ENCODE measurements around the gene CAPG.

The CAPG gene

DNA sequence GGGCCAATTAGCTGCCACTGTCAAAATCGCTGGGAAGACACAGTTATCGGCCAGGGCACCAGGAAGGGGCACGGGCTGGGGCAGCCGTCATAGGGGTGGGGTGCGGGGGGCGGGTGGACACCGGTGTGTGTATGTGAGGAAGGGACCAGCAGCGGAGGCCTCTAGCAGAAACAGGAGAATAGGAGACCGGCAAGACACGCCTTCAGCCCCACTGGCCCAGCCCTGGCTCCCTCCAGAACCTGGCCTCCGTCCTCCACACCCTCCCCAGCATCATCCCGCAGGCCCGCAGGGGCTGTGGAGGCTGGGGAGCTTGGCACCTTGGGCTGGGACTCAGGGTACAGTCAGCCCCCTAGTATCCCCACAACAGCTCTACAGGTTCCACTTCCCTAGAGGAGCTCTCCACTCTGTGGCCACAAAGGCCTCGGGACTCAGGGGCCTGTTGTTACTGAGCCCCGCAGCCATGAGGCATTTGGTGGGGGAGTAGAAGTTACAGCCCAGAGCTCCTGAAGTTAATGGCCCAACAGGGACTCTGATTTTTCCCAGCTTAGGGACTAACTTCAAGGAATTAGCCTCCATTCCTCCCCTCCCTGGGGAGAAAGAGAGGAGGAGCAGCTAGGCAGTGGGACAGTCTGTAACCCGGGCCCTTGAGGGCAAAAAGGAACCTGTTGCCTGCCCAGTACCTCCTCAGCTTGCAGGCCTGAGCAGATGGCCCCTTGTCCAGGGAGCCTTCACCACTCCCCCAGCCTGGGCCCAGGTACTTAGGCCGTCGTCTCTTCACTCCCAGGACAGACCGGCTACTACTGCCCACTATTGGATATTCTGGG lies 28.2 kb upstream of the CAPG start:
- DNase-seq = no peak

DNA sequence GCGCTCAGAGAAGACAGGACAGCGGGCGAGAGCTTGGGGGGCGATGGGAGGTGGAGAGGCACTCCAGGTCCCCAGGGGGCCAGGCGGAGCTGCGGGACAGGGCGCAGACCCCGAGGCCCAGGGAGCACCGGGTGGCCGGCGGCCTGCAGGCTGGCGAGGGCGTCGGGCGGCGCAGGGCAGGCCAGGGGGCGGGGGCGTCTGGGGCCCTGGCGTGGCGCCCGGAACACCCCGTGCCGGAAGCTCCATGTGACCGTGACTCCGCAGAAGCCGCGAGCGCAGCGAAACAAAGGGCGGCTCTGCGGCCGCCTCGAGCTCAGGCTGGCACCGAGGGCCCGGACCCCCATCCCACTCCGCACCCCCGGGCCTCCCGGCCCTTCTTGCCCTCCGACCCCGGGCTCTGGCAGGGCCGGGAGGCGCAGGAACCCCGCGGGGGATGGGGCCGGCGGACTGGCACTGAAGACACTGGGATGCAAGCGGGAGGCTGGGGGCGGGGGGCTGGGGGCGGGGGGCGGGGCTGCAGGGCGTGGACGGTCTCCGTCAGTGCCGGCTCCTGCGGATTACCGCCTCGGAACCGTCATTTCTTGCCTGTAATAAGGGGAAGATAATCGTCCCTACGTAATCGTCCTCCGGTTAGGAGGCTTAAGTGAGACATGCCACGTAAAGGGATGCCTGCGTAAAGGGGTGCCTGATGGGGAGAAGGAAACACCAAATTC lies 27.5 kb upstream of the CAPG start:
- no peak for DNase-seq

DNA sequence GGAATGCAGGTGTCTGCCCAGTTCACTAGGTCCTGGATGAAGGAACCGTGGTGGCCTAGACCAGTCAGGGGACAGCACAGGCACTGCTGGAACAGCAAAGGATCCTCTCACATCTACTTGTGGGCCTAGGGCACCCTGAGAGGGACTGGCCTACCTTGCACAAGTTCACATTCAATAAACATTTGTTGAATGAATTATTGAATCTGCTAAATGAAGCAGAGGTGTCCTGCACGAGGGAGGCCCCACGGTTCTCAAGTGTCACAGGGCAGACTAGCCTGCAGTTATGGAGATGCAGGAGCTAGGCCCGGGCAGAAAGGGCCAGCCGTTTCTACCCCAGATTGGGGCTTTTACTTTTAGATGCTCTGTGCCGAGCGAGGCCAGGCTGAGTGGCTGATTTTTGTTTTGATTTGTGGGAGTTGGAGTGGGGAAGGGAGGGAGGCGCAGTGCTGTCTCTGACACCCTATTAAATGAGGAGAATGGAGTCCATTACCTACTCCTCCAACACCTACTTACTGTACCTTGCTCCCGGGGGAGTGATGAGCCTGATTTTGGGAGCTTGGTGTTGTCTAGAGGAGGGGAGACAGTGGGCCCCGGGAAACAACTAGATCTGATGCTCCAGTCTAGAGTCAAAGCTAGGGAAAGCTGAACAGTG lies 26.8 kb upstream of the CAPG start:
- no peak for DNase-seq

DNA sequence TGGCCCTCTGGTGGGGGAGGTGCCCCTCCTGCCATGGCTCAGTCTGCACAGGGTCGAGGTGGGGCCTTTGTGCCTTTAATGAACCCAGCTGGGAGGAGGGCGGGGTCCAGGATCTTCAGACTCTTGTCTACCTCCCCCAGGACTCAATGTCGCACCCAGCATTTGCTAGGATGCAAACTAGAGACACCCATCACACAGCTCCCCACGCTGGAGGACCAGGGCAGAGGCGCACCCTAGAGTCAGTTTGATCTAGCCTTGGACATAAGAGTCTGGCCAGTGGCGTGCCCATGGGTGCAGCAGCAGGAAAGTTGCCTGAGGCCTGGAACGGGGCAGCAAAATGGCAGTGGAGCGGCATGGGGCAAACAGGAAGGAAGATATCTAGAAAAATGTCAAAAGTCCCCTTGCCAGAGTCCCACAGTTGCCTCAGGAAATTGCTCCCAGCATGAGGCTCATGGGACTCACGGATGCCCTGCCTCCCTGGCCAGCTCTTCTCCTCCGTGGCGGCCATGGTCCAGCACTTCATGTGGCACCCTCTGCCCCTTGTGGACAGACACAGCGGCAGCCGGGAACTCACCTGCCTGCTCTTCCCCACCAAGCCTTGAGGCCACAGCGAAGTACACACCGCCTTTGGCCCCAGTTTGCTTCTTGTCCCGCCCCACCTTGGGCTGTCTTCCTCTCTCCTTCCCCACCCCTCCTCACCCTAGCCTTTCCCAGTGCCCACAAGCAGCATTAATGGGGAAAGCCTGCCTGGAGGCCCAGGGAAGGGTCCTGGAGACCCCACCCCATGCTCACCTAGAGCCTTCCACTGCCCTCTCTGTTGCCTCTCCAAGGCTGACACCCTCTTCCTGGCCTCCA lies 26.0 kb upstream of the CAPG start:
- DNase-seq = no peak

DNA sequence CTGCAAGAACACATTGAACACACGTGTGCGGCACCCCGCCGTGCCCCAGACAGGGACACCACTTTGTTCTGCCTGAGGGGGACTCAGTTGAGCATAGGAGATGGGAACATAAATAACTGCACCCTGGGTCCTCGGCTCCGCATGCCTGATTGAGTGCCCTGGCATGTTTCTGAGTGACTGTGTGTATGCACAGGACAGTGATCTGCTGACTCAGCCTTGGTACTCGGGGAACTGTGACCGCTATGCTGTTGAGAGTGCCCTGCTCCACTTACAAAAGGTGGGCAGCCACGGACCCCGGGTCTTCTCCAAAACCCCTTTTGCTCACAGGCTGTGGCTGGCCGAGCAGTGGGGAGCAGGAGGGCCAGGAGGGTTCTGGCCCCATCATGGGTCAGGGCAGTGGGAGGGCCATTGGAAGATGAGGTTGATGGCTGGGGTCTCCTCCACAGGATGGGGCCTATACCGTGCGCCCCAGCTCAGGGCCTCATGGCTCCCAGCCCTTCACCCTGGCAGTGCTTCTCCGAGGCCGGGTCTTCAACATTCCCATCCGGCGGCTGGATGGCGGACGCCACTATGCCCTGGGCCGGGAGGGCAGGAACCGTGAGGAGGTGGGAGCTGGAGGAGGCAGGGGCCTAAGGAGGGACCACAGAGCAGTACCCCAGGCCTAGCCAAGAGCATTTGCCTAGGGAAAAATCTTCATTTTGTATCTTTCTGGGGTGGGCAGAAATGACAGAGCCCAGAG lies 25.2 kb upstream of the CAPG start:
- no peak for DNase-seq

DNA sequence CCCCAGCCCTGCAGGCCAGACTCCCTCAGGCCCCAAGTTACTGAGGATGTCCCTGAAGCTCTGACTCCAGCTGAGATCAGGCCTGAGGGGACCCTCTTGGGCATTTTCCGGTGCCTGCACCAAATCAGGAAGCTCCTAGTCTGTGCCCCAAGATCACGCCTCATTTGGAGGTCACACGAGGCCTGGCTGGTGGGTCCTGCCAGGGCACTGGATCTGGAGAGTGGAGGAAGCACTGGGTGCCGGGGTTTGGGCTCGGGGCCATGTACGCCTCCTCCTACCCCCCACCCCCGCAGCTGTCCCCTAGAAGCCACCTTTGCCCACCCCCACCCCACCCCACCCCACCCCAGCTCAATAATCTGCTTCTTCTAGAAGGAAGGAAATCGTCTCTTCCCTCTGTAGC lies 24.5 kb upstream of the CAPG start:
- no peak for DNase-seq

DNA sequence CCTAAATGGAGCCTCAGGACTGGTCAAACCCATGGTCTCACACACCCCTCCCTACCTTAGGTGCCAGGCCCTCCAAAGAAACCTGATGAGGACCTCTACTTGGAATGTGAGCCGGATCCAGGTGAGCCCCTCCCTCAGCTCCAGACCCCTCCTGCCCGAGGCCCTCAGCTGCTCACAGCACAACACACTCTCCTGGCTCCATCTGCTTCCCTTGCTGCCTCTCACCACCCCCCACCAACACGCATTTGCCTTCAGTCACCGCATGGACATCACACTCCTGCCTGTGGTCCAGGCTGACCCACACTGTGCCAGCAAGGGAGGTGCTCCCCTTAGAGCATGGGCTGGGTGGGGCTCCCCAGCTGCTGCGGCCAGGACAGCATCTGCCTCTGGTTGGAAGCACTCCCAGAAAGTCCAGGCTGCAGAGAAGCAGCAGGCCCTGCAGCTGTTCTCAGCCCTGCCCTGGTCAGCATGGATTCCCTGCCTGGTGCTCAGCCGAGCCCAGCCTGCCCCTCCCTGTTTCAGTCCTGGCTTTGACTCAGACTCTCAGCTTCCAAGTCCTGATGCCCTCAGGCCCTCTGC lies 23.4 kb upstream of the CAPG start:
- no peak for DNase-seq

DNA sequence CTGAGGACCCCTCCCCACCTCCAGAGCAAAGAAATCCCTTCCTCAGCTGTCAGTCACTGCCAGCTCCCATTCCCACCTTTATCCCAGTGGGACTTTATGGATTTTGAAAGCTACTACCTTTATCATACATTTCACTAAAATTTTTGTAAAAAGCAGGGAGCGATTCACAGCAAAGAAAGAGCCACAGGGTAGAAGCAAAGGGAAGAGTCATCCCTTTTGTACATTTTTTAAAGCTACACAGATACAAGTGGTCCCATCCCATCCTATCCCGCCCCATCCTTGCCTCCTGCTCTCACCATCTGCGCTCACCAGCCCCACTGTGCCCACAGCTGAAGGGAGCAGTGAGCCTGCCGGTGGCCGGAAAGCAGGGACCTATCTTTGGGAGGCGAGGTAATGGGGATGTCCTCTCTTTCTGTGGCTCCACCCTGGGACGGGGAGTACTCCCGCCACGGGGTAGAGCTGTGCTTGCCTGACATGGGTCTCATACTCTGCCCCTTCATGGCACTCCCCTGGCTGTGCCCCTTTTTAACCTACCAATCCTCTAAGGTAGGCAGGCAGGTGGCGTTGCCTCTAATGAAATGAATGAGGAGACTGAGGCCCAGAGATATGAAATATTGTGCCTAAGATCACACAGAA lies 21.5 kb upstream of the CAPG start:
- no peak for DNase-seq

DNA sequence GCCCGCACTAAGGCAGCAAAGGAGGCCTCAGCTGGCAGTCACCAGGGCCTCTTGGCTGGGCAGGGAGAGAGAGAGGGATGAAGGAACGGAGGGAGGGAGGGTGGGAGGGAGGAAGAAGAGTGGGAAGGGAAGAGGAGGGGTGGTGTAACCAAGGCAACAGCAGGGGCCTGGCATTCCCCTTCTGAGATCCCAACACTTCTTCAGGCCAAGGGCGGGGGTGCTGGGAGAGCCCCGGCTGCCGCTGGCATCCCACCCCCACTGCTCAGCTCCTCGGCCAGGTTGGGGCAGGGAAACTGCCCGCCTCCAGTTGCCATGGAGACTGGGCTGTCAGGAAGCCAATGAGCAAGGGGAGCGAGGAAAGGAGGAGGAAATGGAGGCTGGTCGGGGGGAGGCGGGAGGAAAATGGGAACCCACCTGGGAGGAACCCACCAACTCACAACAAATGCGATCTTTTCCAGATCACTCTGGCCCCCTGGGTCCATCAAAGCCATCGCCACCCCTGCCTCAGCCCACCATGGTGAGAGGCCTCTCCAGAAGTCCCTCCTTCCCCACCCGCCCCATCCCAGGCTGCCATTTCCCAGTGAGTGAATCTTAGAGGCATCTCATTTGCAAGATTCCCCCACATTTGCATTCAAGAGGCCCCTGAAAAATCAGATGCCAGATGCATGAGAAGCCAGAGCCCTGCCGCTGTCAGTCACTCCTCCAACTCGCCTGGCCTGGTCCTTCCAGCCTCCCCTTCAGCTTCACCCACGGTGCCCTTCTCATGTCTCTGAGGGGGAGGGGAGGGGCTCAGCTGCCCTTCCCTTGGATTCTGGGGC lies 20.8 kb upstream of the CAPG start:
- no peak for DNase-seq

DNA sequence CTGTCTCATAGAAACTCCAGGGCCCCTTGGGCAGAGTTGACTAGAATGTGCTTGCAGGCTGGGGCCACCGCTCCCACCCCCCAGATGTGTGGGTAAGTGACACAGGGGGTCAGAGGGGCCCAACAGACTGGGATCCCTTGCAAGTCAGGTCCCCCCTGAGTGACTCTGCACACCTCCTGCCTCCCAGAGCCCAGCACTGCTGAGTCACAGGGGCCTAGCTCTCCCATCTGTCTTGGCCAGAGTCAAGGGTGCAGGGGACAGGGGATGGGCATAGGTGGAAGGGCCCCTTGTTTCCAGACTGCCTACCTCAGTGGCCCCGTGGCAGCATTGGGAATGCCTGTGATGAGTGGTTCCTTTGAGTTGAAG lies 19.7 kb upstream of the CAPG start:
- DNase-seq = no peak

DNA sequence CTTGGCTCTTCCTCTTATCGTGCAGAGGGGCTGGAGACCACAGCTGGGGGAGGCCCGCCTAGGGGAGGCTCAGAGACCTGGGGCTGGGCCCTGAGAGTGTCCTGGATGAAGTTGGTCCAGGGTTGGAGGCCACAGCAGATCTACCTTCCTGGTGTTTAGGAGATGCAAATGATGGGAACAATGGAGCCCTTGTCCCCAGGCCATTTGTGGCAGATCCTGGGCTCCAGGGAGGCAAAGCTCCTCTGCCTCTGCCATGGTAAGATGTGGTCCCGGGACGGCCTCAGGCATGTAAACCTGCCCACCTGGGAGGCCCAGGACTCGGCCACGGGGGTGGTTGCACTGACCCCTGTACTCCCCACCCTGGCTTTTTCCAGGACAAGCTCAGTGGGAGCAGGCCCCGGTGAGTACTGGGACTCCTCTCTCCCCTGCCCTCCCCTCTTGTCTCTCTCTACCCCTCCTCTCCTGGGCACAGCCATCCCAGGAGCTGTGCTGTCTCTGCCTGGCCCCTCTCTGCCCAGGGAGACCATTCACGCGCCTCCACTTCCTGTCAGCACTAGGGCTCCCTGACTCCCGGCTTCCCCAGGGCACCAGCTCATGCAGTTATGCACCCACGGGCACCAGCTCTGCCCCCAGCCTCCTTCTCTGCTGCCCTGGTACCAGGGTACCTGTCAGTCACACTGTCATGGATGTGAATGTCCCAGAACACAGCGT lies 19.2 kb upstream of the CAPG start:
- no peak for DNase-seq

DNA sequence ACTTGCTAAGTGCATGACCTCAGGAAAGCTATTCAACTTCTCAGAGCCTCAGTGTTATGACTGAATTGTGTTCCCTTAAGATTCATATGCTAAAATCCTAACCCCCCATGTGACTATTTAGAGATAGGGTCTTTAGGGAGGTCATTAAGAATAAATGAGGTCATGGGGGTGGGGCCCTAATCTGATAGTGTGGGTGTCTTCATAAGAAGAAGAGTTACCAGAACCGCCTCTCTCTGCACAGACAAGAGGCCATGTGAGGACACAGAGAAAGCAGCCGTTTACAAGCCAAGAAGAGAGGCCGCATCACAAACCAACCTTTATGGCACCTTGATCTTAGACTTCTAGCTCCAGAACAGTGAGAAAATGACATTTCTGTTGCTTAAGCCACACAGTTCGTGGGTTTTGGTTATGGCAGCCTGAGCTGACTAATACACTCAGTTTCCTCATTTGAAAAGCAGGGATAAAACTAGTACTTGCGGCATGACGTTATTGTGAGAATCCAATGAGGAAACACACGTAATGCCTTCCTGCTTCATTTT lies 18.2 kb upstream of the CAPG start:
- DNase-seq = no peak

DNA sequence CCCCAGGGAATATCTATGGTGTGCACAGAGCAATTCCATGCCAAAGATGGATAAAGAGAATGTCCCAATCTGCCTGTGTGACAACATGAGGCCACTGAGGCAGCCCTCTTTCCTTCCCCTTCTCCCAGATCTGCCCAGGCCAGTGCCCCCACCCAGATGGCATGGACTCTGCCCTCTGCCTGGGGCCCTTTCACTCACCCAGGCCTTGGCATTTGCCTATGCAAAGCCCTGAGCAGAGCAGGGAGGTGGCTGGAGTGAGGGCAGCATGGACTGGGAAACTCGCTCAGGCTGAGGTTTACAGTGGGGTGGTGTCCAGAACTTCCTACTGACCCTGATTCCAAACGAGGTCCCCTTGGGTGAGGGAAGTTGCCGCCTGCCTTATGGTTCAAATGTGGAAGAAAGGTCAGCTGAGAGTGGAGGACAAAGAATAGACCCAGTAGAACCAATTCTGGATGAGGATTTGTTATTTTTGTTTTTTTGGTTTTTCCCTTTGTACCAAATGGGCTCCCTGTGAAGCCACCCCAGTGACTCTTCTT lies 17.2 kb upstream of the CAPG start:
- DNase-seq = no peak

DNA sequence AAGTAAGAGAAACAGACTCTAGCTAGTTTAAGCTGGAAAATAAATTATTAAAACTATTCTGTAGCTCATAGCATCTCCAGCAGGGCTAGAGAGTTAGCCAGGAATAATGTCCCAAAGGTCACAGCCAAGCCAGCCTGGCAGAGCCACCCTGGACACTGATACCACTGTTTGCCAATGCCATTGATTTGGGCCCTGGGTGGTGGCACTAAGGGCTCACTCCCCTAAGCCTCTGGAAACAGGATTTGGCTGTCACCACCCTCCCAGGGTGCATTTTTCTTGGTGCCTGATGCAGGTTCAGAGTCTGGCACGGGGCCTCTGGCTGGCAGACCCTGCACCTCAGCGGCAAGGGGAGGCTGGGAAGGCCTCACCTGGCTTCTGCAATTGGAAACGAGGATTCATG lies 15.4 kb upstream of the CAPG start:
- no peak for DNase-seq

DNA sequence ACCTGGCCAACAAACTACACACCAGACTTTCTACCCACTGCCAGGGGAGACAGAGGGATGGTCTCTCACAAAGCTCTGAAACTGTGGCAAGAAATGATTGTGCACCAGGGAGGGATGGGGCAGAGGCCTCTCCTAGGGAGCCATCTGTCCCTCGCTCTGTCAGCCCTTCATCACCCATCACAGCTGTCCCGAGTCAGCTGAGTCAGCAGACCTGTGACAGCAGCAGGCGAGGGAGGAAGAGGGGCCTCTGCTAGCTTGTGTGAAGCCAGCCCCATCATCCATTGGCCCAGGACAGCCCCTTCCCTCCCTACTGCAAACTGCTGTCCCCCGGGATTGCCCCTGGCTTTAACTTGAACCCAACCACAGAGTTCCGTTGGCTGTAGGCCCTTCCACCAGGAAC lies 13.4 kb upstream of the CAPG start:
- no peak for DNase-seq

DNA sequence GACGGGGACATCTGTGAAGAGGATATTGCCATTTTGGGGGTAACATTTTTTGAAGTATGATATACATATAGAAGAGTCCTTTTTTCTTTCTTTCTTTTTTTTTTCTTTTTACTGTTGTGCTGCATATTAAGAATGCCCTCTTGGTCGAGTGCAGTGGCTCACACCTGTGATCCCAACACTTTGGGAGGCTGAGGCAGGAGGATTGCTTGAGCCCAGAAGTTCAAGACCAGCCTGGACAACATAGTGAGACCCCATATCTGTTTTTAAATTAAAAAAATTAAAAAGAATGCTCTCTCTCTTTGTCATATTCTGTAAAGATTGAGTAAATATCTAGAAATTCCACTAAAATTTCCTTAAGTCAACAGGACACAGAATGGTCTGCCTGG lies 11.9 kb upstream of the CAPG start:
- no peak for DNase-seq

DNA sequence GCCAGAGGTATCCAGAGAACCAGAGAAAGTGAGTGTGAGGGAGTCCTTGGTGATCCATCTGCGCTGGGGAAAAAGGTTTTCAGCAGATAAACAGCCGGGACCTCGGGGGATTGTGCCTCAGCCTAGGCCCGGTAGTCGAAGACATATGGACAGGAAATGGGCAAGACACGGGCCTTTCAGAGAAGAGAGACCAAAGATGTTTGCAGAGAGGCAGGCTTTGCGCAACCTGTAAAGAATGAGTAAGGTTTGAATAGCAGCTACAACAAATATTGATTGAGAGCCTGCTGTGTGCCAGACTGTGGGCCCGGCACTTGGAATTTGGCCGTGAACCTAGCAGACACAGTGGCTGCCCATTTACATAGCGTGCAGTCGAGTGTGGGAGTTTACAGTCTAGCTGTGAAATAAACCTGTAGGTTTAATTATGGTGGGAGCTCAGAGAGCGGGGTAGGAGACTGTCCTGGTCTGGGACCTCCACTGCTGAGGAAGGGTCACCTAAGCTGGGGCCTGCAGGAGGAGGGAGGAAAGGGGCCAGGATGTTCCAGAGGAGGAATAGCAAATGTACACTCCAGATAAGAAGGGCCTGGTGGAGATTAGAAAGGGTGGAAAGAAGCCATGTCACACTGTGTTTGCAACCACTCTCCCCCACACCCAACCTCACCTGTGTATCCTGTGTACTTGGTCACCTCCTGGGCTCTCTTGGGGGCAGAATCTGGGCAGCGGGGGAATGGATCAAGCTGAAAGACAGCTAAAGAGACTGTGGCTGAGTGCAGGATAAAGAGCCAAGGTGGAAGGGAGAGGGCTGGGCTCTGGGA lies 11.3 kb upstream of the CAPG start:
- no peak for DNase-seq

DNA sequence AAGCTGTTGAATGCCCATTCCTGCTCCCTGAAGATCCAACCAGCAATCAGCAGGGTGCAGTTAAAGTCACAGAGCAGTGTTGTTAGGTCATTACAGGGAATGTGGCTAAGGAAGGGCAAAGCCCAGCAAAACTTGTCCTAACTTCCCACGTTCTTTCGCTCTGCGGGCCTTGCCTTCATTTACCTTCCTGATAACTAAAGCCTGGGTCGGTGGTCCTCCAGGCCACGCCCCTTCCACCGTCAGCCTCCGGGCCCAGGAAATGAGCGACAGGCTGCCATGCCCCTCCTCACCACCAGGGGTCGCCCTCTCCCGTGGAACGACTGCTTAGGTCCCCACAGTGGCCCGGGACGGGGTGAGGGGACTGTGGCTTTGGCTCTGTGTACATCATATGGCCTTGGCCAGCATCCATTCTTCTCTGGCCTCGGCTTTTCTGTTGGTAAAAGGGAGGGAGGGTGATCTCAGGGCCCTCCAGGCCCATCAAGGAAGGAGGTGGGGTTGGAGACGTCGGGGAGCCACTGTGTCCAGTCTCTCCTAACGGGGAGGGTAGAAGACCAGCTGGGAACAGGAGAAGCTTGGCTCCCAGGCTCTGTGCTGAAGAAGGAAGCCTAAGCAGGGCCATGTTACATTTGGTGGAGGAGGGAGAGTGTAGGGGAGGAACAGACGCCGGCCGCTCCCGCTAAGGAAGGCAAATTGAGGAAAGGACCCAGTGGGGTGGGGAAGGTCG lies 10.5 kb upstream of the CAPG start:
- DNase-seq = peak; percentile 35

All from NCI-H187 treated with DMSO at 0.1 percent for 48 hours (cell line).